HL-60 (cell line): ENCODE results near the gene IFNL1.

Experiments used
- CTCF ChIP-seq: IDR thresholded peaks from one replicate; pipeline ENCODE4 v1.5.1; 2011; ENCODE audit warnings: low read length, control low read depth, inconsistent platforms; ENCODE audit not compliant: insufficient read depth
- POLR2AphosphoS5 ChIP-seq: IDR thresholded peaks from 2 replicates; pipeline ENCODE4 v1.6.1; 2012; ENCODE audit warnings: low read depth

DNA sequence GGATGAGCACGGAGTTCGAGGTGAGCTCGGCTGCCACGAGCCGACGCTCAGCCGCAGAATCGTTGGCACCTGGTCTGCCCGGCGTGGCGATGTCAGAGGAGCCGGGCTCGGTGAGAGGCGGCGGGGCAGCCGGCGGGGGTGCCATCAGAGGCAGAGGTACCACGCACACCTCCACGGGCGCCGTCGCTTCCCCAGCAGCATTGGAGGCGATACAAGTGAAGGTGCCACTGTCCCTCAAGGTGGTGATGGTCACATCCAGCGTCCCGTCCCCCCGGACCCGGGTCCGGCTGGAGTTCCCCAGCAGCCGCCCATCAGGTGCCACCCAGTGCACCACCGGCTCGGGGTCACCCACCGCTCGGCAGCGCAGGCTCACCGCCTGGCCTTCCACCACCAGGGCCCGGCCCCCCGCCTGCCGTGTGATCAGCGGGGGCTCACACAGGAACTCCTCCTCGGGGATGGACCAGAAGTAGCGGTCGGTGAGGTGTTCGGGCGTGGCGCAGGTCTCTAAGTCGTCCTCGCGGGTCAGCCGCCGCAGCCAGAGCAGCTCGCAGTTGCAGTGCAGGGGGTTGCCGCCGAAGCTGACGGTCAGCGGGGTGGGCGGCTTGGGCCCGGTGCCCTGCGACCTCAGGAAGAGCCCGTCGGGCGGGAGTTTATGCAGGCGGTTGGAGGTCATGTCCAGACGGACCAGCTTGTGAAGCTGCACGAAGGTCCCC is 18.0 kb downstream of the IFNL1 start:
- TF ChIP-seq CTCF (no peak), POLR2AphosphoS5 (no peak)
